Measurements from ENCODE around the gene SBK3. TPM values are rescaled to one million over a fixed set of nuclear protein-coding genes. Genes with fewer than 3 reads are reported as not detected.
"Not testable (repeated sequence)": the region's sequence is repeated elsewhere in the genome, so short reads cannot be mapped to it uniquely, and the experiment has no call there.

SBK3 gene
- total RNA-seq, 2 donors from 2014 or later: 0.48 to 1.4 TPM

- Histone ChIP-seq H3K4me1 (ENCODE audit: control insufficient read depth, insufficient read depth, low read length) (no peaks in the 10 kb centered on the region), H3K36me3 (ENCODE audit: control insufficient read depth, insufficient read depth, low read length) (no peaks in the 10 kb centered on the region), H3K9ac (ENCODE audit: extremely low read depth, low read length, poor library complexity, severe bottlenecking) (no peak overlapping the region), H3K9me3 (ENCODE audit: control insufficient read depth, low read length) (no peaks in the 10 kb centered on the region), H3K27me3 (ENCODE audit: control insufficient read depth, insufficient read depth, low read length, poor library complexity, severe bottlenecking) (no peaks in the 10 kb centered on the region), H3K27ac (ENCODE audit: low read depth, low read length) (no peak overlapping the region), H3K4me3 (ENCODE audit: low read length) (no peak overlapping the region)
- no peaks in the 10 kb centered on the region for H3K36me3 Mint-ChIP-seq (ENCODE audit: low read depth)
- H3K9me3 Mint-ChIP-seq: no peaks in the 10 kb centered on the region
- no peaks in the 10 kb centered on the region for H3K4me1 Mint-ChIP-seq
- no peak for DNase-seq
- 80 to 96% methylated on average over 1 to 11 of the region's 11 CpGs for WGBS, 2 experiments (ENCODE audit: insufficient coverage in 1 of 2, insufficient read length in 1 of 2)
- no peak for TF ChIP-seq CTCF (conservative IDR thresholded peaks at IDR 0.05)
- H3K4me3 Mint-ChIP-seq: peak overlapping the region; percentile 39
- no peak overlapping the region for H3K27ac Mint-ChIP-seq
- H3K27me3 Mint-ChIP-seq (ENCODE audit: insufficient read depth): peaks cover 2% of the 10 kb centered on the region
Measured at GRCh38 chr19:55536366-55536765, 9.0 kb downstream of the SBK3 start.

- Histone ChIP-seq H3K9me3 (ENCODE audit: control insufficient read depth, low read length) (no peaks in the 10 kb centered on the region), H3K36me3 (ENCODE audit: control insufficient read depth, insufficient read depth, low read length) (no peaks in the 10 kb centered on the region), H3K4me1 (ENCODE audit: control insufficient read depth, insufficient read depth, low read length) (no peaks in the 10 kb centered on the region), H3K27ac (ENCODE audit: low read depth, low read length) (no peak overlapping the region), H3K9ac (ENCODE audit: extremely low read depth, low read length, poor library complexity, severe bottlenecking) (no peak overlapping the region), H3K27me3 (ENCODE audit: control insufficient read depth, insufficient read depth, low read length, poor library complexity, severe bottlenecking) (no peaks in the 10 kb centered on the region), H3K4me3 (ENCODE audit: low read length) (no peak overlapping the region)
- H3K36me3 Mint-ChIP-seq (ENCODE audit: low read depth): no peaks in the 10 kb centered on the region
- no peaks in the 10 kb centered on the region for H3K4me1 Mint-ChIP-seq
- DNase-seq: no peak
- H3K9me3 Mint-ChIP-seq: no peaks in the 10 kb centered on the region
- H3K27me3 Mint-ChIP-seq (ENCODE audit: insufficient read depth): no peaks in the 10 kb centered on the region
- WGBS, 2 experiments (ENCODE audit: insufficient coverage in 1 of 2, insufficient read length in 1 of 2): 93 to 94% methylated on average over 20 to 22 of the region's 22 CpGs
- no peak for TF ChIP-seq CTCF (conservative IDR thresholded peaks at IDR 0.05)
- no peak overlapping the region for H3K27ac Mint-ChIP-seq
- no peak overlapping the region for H3K4me3 Mint-ChIP-seq
Measured at GRCh38 chr19:55535965-55536350, 9.4 kb downstream of the SBK3 start.

- Histone ChIP-seq H3K27ac (ENCODE audit: low read depth, low read length) (no peak overlapping the region), H3K36me3 (ENCODE audit: control insufficient read depth, insufficient read depth, low read length) (no peaks in the 10 kb centered on the region), H3K4me3 (ENCODE audit: low read length) (no peak overlapping the region), H3K9ac (ENCODE audit: extremely low read depth, low read length, poor library complexity, severe bottlenecking) (no peak overlapping the region), H3K4me1 (ENCODE audit: control insufficient read depth, insufficient read depth, low read length) (no peaks in the 10 kb centered on the region), H3K9me3 (ENCODE audit: control insufficient read depth, low read length) (no peaks in the 10 kb centered on the region), H3K27me3 (ENCODE audit: control insufficient read depth, insufficient read depth, low read length, poor library complexity, severe bottlenecking) (no peaks in the 10 kb centered on the region)
- no peak for TF ChIP-seq CTCF (conservative IDR thresholded peaks at IDR 0.05)
- Mint-ChIP-seq H3K36me3 (ENCODE audit: low read depth) (no peaks in the 10 kb centered on the region), H3K4me3 (no peak overlapping the region), H3K9me3 (no peaks in the 10 kb centered on the region), H3K4me1 (no peaks in the 10 kb centered on the region), H3K27ac (no peak overlapping the region), H3K27me3 (ENCODE audit: insufficient read depth) (no peaks in the 10 kb centered on the region)
- WGBS, 2 experiments (ENCODE audit: insufficient coverage in 1 of 2, insufficient read length in 1 of 2): 85 to 93% methylated on average over 7 to 12 of the region's 12 CpGs
- no peak for DNase-seq
Measured at GRCh38 chr19:55535173-55535964, 10.0 kb downstream of the SBK3 start.

GRCh38 chr19:55534280-55534679, 11.1 kb downstream of the SBK3 start:
- 91 to 94% methylated on average over 6 to 7 of the region's 7 CpGs for WGBS, 2 experiments (ENCODE audit: insufficient coverage in 1 of 2, insufficient read length in 1 of 2)
- H3K4me3 Mint-ChIP-seq; H3K4me3 ChIP-seq (ENCODE audit: low read length); H3K27me3 Mint-ChIP-seq (ENCODE audit: insufficient read depth); H3K36me3 Mint-ChIP-seq (ENCODE audit: low read depth); H3K4me1 ChIP-seq (ENCODE audit: control insufficient read depth, insufficient read depth, low read length); H3K27ac ChIP-seq (ENCODE audit: low read depth, low read length); H3K9me3 Mint-ChIP-seq; H3K9me3 ChIP-seq (ENCODE audit: control insufficient read depth, low read length); H3K27ac Mint-ChIP-seq; H3K27me3 ChIP-seq (ENCODE audit: control insufficient read depth, insufficient read depth, low read length, poor library complexity, severe bottlenecking); H3K36me3 ChIP-seq (ENCODE audit: control insufficient read depth, insufficient read depth, low read length); H3K9ac ChIP-seq (ENCODE audit: extremely low read depth, low read length, poor library complexity, severe bottlenecking); H3K4me1 Mint-ChIP-seq; DNase-seq: not testable (repeated sequence)
